HCT116 (cell line): Measurements from ENCODE around the gene CDR2L. TPM values are rescaled to one million over a fixed set of nuclear protein-coding genes. Genes with fewer than 3 reads are reported as not detected.

Source experiments
- ATAC-seq: fragments of 200-7000 bp; cut with Tn5 transposase; 2 replicates; pipeline ENCODE4 v1.9.1; 2020; ENCODE audit warnings: mild to moderate bottlenecking, moderate library complexity
- BruUV-seq: library from RNA; stranded (reverse); fragments of 400-500 nt; replicated peaks from 2 replicates; lab custom pipeline; 2021; lab: Mats Ljungman, UMichigan
- CTCF ChIA-PET: fragments of 300-600 bp; sonication (Branson Sonifier 250); formaldehyde crosslinking; loops from one replicate; lab custom pipeline; 2021; ENCODE audit warnings: antibody characterized with exemption; lab: Charles Lee
- POLR2A ChIA-PET: fragments of 300-600, 350-600 bp; sonication (Branson Sonifier 250); formaldehyde crosslinking; loops from one replicate; lab custom pipeline; 2021; ENCODE audit warnings: antibody characterized with exemption; lab: Charles Lee
- RAD21 ChIA-PET, 2 experiments: fragments of 300-600 bp; sonication (Branson Sonifier 250); formaldehyde crosslinking; loops; one replicate each; lab custom pipeline; 2023; ENCODE audit warnings: low total read pairs in 2 of 2; ENCODE audit not compliant: uncharacterized antibody in 2 of 2, unreplicated experiment in 2 of 2, low non-redundant PET in 1 of 2; lab: Charles Lee
- DNase-seq: peaks from one replicate; pipeline ENCODE4 v3.0.0-alpha.2; 2010; ENCODE audit warnings: low read depth, low spot score
- H2AFZ ChIP-seq: fragments of 200-600 bp; shearing (Covaris generic), sonication (generic); 2 replicates; pipeline ENCODE4 v1.6.1; 2017; ENCODE audit warnings: low read depth, mixed run types, mixed read lengths, antibody characterized with exemption, low read length; ENCODE audit not compliant: poor library complexity, severe bottlenecking
- H3K27ac ChIP-seq: 2 replicates; pipeline ENCODE4 v1.5.1; 2012; ENCODE audit warnings: low read depth, low read length
- H3K27me3 ChIP-seq: fragments of 200-600 bp; sonication (generic); 2 replicates; pipeline ENCODE4 v1.6.1; 2016; ENCODE audit warnings: mixed run types, low read length, mixed read lengths; ENCODE audit not compliant: insufficient read depth
- H3K36me3 ChIP-seq, 2 experiments: fragments of 200-500 bp in 1 of 2; fragments of 200-600 bp in 1 of 2; sonication (Bioruptor generic) in 1 of 2; sonication (generic) in 1 of 2; 2 replicates each; pipeline versions ENCODE4 v1.5.1 to v1.6.1; 2014 to 2016; ENCODE audit warnings: low read length in 2 of 2, inconsistent platforms in 1 of 2, mixed read lengths in 1 of 2, mixed run types in 1 of 2; ENCODE audit not compliant: insufficient read depth in 2 of 2, control insufficient read depth in 1 of 2
- H3K4me1 ChIP-seq, 2 experiments: fragments of 200-600 bp in 1 of 2; sonication (generic) in 1 of 2; 2 replicates each; pipeline versions ENCODE4 v1.5.1 to v1.6.1; 2012 to 2017; ENCODE audit warnings: low read length in 2 of 2, inconsistent platforms in 1 of 2, mild to moderate bottlenecking in 1 of 2, mixed read lengths in 1 of 2, mixed run types in 1 of 2, moderate library complexity in 1 of 2; ENCODE audit not compliant: insufficient read depth in 2 of 2, control insufficient read depth in 1 of 2
- H3K4me2 ChIP-seq: fragments of 200-600 bp; sonication (generic); 2 replicates; pipeline ENCODE4 v1.6.1; 2017; ENCODE audit warnings: mixed run types, low read length, mixed read lengths
- H3K4me3 ChIP-seq, 2 experiments: fragments of 200-600 bp in 1 of 2; sonication (generic) in 1 of 2; replicated peaks in 1 of 2; 2 replicates each; pipeline ENCODE4 v1.5.1; 2011 to 2016; ENCODE audit warnings: low read length in 2 of 2, control low read depth in 1 of 2, low read depth in 1 of 2, mild to moderate bottlenecking in 1 of 2, mixed read lengths in 1 of 2, mixed run types in 1 of 2
- H3K79me2 ChIP-seq: fragments of 200-600 bp; sonication (generic); 2 replicates; pipeline ENCODE4 v1.6.1; 2017; ENCODE audit warnings: mild to moderate bottlenecking, mixed run types, low read length, moderate library complexity, mixed read lengths; ENCODE audit not compliant: insufficient read depth
- H3K9ac ChIP-seq: fragments of 200-600 bp; sonication (generic); 2 replicates; pipeline ENCODE4 v1.6.1; 2016; ENCODE audit warnings: low read length, mixed read lengths
- H3K9me2 ChIP-seq: fragments of 200-600 bp; sonication (generic), shearing (Covaris generic); 2 replicates; pipeline ENCODE4 v1.6.1; 2017; ENCODE audit warnings: mixed run types, mild to moderate bottlenecking, moderate library complexity; ENCODE audit not compliant: insufficient read depth
- H3K9me3 ChIP-seq, 2 experiments: fragments of 200-500 bp in 1 of 2; fragments of 200-600 bp in 1 of 2; sonication (Bioruptor generic) in 1 of 2; sonication (generic) in 1 of 2; 2 replicates each; pipeline ENCODE4 v1.6.1; 2014 to 2017; ENCODE audit warnings: low read length in 2 of 2, mixed read lengths in 2 of 2, inconsistent platforms in 1 of 2, low read depth in 1 of 2, mild to moderate bottlenecking in 1 of 2, mixed run types in 1 of 2, moderate library complexity in 1 of 2; ENCODE audit not compliant: control insufficient read depth in 1 of 2, insufficient read depth in 1 of 2
- H4K20me1 ChIP-seq: fragments of 200-600 bp; sonication (generic), shearing (Covaris generic); 2 replicates; pipeline ENCODE4 v1.6.1; 2017; ENCODE audit warnings: mixed run types, mild to moderate bottlenecking, moderate library complexity; ENCODE audit not compliant: insufficient read depth
- ATF3 ChIP-seq: IDR thresholded peaks from 2 replicates; pipeline ENCODE4 v1.6.1; 2012
- CBX3 ChIP-seq: IDR thresholded peaks from 2 replicates; pipeline ENCODE4 v1.6.1; 2012; ENCODE audit warnings: low read depth
- CEBPB ChIP-seq: IDR thresholded peaks from 2 replicates; pipeline ENCODE4 v1.6.1; 2012; ENCODE audit warnings: low read depth
- EGR1 ChIP-seq: IDR thresholded peaks from 2 replicates; pipeline ENCODE4 v1.6.1; 2012; ENCODE audit warnings: low read depth
- ELF1 ChIP-seq: IDR thresholded peaks from 2 replicates; pipeline ENCODE4 v1.6.1; 2012; ENCODE audit warnings: low read depth, borderline replicate concordance
- EZH2 ChIP-seq: fragments of 200-600 bp; sonication (generic); IDR thresholded peaks from 2 replicates; pipeline ENCODE4 v1.6.1; 2017; ENCODE audit warnings: antibody characterized with exemption, mixed run types
- EZH2phosphoT487 ChIP-seq: fragments of 200-600 bp; IDR thresholded peaks from 2 replicates; pipeline ENCODE4 v1.6.1; 2018; ENCODE audit warnings: antibody characterized with exemption, borderline replicate concordance
- JUND ChIP-seq: IDR thresholded peaks from 2 replicates; pipeline ENCODE4 v1.6.1; 2012
- POLR2AphosphoS5 ChIP-seq: IDR thresholded peaks from 2 replicates; pipeline ENCODE4 v1.6.1; 2011; ENCODE audit warnings: mild to moderate bottlenecking, low read depth, low read length, moderate library complexity
- RAD21 ChIP-seq: IDR thresholded peaks from 2 replicates; pipeline ENCODE4 v1.6.1; 2012; ENCODE audit warnings: low read depth, mild to moderate bottlenecking
- SP1 ChIP-seq: IDR thresholded peaks from 2 replicates; pipeline ENCODE4 v1.6.1; 2012; ENCODE audit warnings: low read depth
- SRF ChIP-seq: IDR thresholded peaks from 2 replicates; pipeline ENCODE4 v1.6.1; 2012; ENCODE audit warnings: low read depth
- YY1 ChIP-seq: IDR thresholded peaks from 2 replicates; pipeline ENCODE4 v1.6.1; 2011; ENCODE audit warnings: low read length, low read depth, moderate library complexity, mild to moderate bottlenecking; ENCODE audit not compliant: insufficient replicate concordance; ENCODE audit errors: extremely low read depth
- ZBTB33 ChIP-seq: IDR thresholded peaks from 2 replicates; pipeline ENCODE4 v1.6.1; 2011; ENCODE audit warnings: mild to moderate bottlenecking, low read length, moderate library complexity; ENCODE audit not compliant: insufficient replicate concordance; ENCODE audit errors: extremely low read depth
- ZNF274 ChIP-seq: fragments of 200-500 bp; sonication (Bioruptor generic); IDR thresholded peaks from 2 replicates; pipeline ENCODE4 v1.6.1; 2014; ENCODE audit warnings: mild to moderate bottlenecking, low read depth, low read length, inconsistent platforms
- intact Hi-C: fragments of 100-400 bp; cut with micrococcal nuclease; formaldehyde crosslinking; loops from 2 replicates; pipeline ENCODE4 v1.10.0; 2022
- total RNA-seq: library from RNA; stranded (reverse); gene quantifications from one replicate; pipeline ENCODE4 v1.2.1, GENCODE V29; 2021; ENCODE audit not compliant: unreplicated experiment
- TF ChIP-seq, protein P1 (sequence below), 3 experiments: fragments of 200-600 bp in 1 of 3; sonication (generic) in 1 of 3; IDR thresholded peaks in 2 of 3; conservative IDR thresholded peaks in 1 of 3; 2 replicates each; pipeline ENCODE4 v1.5.1; 2012 to 2017; ENCODE audit warnings: low read depth in 2 of 3, low read length in 2 of 3, antibody characterized with exemption in 1 of 3, borderline replicate concordance in 1 of 3, control low read depth in 1 of 3, mild to moderate bottlenecking in 1 of 3, mixed read lengths in 1 of 3, mixed run types in 1 of 3, moderate library complexity in 1 of 3; ENCODE audit not compliant: insufficient read depth in 1 of 3

CDR2L gene
- total RNA-seq, 1 experiment from 2014 or later, result 26.5 TPM

DNA sequence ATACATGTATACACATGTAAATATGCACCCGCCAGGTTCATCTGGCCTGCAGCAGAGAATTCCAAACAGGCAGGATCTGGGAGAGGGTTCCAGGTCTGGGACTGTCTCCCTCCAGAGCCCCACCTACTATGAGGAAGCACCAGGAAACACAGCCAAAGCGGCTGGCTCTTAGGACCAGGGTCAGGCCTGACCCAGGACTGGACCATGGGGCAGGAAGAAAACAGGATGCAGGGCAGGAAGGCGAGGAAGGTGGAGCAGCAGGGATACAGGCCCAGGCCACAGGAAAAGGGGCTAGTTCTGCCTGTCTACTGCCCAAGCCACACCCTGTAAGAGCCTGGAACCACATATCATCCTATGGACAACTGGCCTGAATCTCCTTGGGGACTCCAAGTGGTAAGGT lies 17.0 kb upstream of the CDR2L start:
- Histone ChIP-seq H3K9me2 (no peaks in the 10 kb centered on the region), H3K4me3 (no peak overlapping the region), H4K20me1 (no peaks in the 10 kb centered on the region), H3K27me3 (no peaks in the 10 kb centered on the region), H3K27ac (no peak overlapping the region), H3K4me1 (peaks cover 39 to 43% of the 10 kb centered on the region in 2 experiments), H3K4me2 (no peak overlapping the region)
- ChIA-PET RAD21 (no interaction called here), CTCF (interaction anchor here (4.5 kb wide), 1 partner anchor 9 kb away, joined by 36 read pairs; no protein-coding TSS in a partner anchor)
- no peak for DNase-seq
- no TSS peak for BruUV-seq
- TF ChIP-seq CBX3 (no peak), JUND (no peak), ATF3 (no peak), EGR1 (no peak), ELF1 (no peak), ZBTB33 (no peak), POLR2AphosphoS5 (no peak), SP1 (no peak), EZH2 (no peak), ZNF274 (no peak), YY1 (no peak), CEBPB (no peak), RAD21 (no peak), SRF (no peak), EZH2phosphoT487 (no peak)
- TF ChIP-seq, protein P1, sequence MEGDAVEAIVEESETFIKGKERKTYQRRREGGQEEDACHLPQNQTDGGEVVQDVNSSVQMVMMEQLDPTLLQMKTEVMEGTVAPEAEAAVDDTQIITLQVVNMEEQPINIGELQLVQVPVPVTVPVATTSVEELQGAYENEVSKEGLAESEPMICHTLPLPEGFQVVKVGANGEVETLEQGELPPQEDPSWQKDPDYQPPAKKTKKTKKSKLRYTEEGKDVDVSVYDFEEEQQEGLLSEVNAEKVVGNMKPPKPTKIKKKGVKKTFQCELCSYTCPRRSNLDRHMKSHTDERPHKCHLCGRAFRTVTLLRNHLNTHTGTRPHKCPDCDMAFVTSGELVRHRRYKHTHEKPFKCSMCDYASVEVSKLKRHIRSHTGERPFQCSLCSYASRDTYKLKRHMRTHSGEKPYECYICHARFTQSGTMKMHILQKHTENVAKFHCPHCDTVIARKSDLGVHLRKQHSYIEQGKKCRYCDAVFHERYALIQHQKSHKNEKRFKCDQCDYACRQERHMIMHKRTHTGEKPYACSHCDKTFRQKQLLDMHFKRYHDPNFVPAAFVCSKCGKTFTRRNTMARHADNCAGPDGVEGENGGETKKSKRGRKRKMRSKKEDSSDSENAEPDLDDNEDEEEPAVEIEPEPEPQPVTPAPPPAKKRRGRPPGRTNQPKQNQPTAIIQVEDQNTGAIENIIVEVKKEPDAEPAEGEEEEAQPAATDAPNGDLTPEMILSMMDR (IDR thresholded peaks at IDR 0.05 in 2 of 3, conservative IDR thresholded peaks at IDR 0.05 in 1 of 3; ENCODE audit: borderline replicate concordance in 1 of 3, insufficient read depth in 1 of 3, low read depth in 2 of 3, low read length in 2 of 3), result no peak
- TF ChIP-seq, all 23 proteins: peak for 0
- ATAC-seq, result no peak
- Histone ChIP-seq H3K9me3 (no peaks in the 10 kb centered on the region), H3K9ac (no peak overlapping the region), H3K79me2 (no peaks in the 10 kb centered on the region), H3K36me3 (no peaks in the 10 kb centered on the region), H2AFZ (no peak overlapping the region)
- intact Hi-C loops, result no loop called here
- POLR2A ChIA-PET, result interaction anchor here (1.6 kb wide), 1 partner anchor 9 kb away, joined by 3 read pairs; no protein-coding TSS in a partner anchor
